Myocyte (in vitro differentiated cells): Measurements from ENCODE around the gene AGR2. TPM values are rescaled to one million over a fixed set of nuclear protein-coding genes. Genes with fewer than 3 reads are reported as not detected.

Experiments
- DNase-seq: peaks from one replicate; pipeline ENCODE4 v3.0.0-alpha.2; 2012; ENCODE audit warnings: low read depth
- total RNA-seq: library from RNA; depleted of rRNA; stranded (reverse); fragments of >200 nt; gene quantifications from 2 replicates; pipeline ENCODE4 v1.2.3, GENCODE V29; 2014

AGR2 gene
- total RNA-seq, 1 donor from 2014 or later: not detected

- DNase-seq: no peak
Observed at GRCh38 chr7:16813232-16813616, 8.4 kb upstream of the AGR2 start.

- no peak for DNase-seq
Observed at GRCh38 chr7:16812542-16813231, 7.9 kb upstream of the AGR2 start.

GRCh38 chr7:16811551-16811950 lies 6.8 kb upstream of the AGR2 start:
- DNase-seq: peak; percentile 19

GRCh38 chr7:16810573-16810972 lies 5.8 kb upstream of the AGR2 start:
- no peak for DNase-seq

- DNase-seq: no peak
Observed at GRCh38 chr7:16810112-16810511, 5.3 kb upstream of the AGR2 start.

- DNase-seq: no peak
Observed at GRCh38 chr7:16805441-16805840, 642 bp upstream of the AGR2 start.

- DNase-seq: no peak
Observed at GRCh38 chr7:16803881-16804673, 722 bp downstream of the AGR2 start.

- DNase-seq: no peak
Observed at GRCh38 chr7:16803125-16803524, 1.7 kb downstream of the AGR2 start.

- no peak for DNase-seq
Observed at GRCh38 chr7:16801579-16801978, 3.2 kb downstream of the AGR2 start.

- DNase-seq: peak; percentile 50
Observed at GRCh38 chr7:16801111-16801542, 3.7 kb downstream of the AGR2 start.

GRCh38 chr7:16795624-16796023 lies 9.2 kb downstream of the AGR2 start:
- DNase-seq: no peak

- peak; percentile 75 for DNase-seq
Observed at GRCh38 chr7:16794986-16795385, 9.8 kb downstream of the AGR2 start.

- no peak for DNase-seq
Observed at GRCh38 chr7:16791905-16792698, 12.7 kb downstream of the AGR2 start.

GRCh38 chr7:16791071-16791470 lies 13.7 kb downstream of the AGR2 start:
- no peak for DNase-seq

- no peak for DNase-seq
Observed at GRCh38 chr7:16787127-16787526, 17.7 kb downstream of the AGR2 start.

- DNase-seq: no peak
Observed at GRCh38 chr7:16786257-16786656, 18.5 kb downstream of the AGR2 start.

- DNase-seq: no peak
Observed at GRCh38 chr7:16785846-16786245, 19.0 kb downstream of the AGR2 start.

- peak; percentile 54 for DNase-seq
Observed at GRCh38 chr7:16785321-16785720, 19.5 kb downstream of the AGR2 start.

- no peak for DNase-seq
Observed at GRCh38 chr7:16780596-16780995, 24.2 kb downstream of the AGR2 start.

GRCh38 chr7:16779051-16779450 lies 25.7 kb downstream of the AGR2 start:
- DNase-seq: no peak

GRCh38 chr7:16778476-16778875 lies 26.3 kb downstream of the AGR2 start:
- DNase-seq: no peak

GRCh38 chr7:16776053-16776452 lies 28.7 kb downstream of the AGR2 start:
- DNase-seq: no peak
